ENCODE data around the gene CERS4.
"Not testable (repeated sequence)": the region's sequence is repeated elsewhere in the genome, so short reads cannot be mapped to it uniquely, and the experiment has no call there.

The CERS4 gene

GRCh38 chr19:8212212-8212611 lies 3.0 kb downstream of the CERS4 start:
- no peaks in the 10 kb centered on the region for H3K27me3 ChIP-seq (ENCODE audit: control insufficient read depth, insufficient read depth, low read length)
- peaks cover 39% of the 10 kb centered on the region for H3K36me3 ChIP-seq (ENCODE audit: control insufficient read depth, insufficient read depth, low read length)
- no peak overlapping the region; the same call in 1 of the 2 replicates for H3K4me3 ChIP-seq (ENCODE audit: low read depth, low read length)
- H3K4me1 ChIP-seq (ENCODE audit: control insufficient read depth, insufficient read depth, low read length), result peaks cover 26% of the 10 kb centered on the region
- no peak overlapping the region for H3K27ac ChIP-seq (ENCODE audit: low read depth, low read length)
- no peak overlapping the region for H3K9ac ChIP-seq (ENCODE audit: low read length)
- H3K9me3 ChIP-seq (ENCODE audit: control insufficient read depth, insufficient read depth, low read depth, low read length), result no peaks in the 10 kb centered on the region

GRCh38 chr19:8212916-8213315 lies 3.7 kb downstream of the CERS4 start:
- H3K9ac ChIP-seq (ENCODE audit: low read length), result no peak overlapping the region
- no peak overlapping the region for H3K27ac ChIP-seq (ENCODE audit: low read depth, low read length)
- H3K27me3 ChIP-seq (ENCODE audit: control insufficient read depth, insufficient read depth, low read length), result no peaks in the 10 kb centered on the region
- peaks cover 39% of the 10 kb centered on the region for H3K36me3 ChIP-seq (ENCODE audit: control insufficient read depth, insufficient read depth, low read length)
- no peak overlapping the region for H3K4me3 ChIP-seq (ENCODE audit: low read depth, low read length)
- no peaks in the 10 kb centered on the region for H3K9me3 ChIP-seq (ENCODE audit: control insufficient read depth, insufficient read depth, low read depth, low read length)
- H3K4me1 ChIP-seq (ENCODE audit: control insufficient read depth, insufficient read depth, low read length), result peaks cover 25% of the 10 kb centered on the region

- Histone ChIP-seq H3K27me3 (ENCODE audit: control insufficient read depth, insufficient read depth, low read length) (no peaks in the 10 kb centered on the region), H3K9me3 (ENCODE audit: control insufficient read depth, insufficient read depth, low read depth, low read length) (no peaks in the 10 kb centered on the region), H3K9ac (ENCODE audit: low read length) (no peak overlapping the region), H3K27ac (ENCODE audit: low read depth, low read length) (no peak overlapping the region), H3K4me3 (ENCODE audit: low read depth, low read length) (no peak overlapping the region), H3K4me1 (ENCODE audit: control insufficient read depth, insufficient read depth, low read length) (peaks cover 18% of the 10 kb centered on the region), H3K36me3 (ENCODE audit: control insufficient read depth, insufficient read depth, low read length) (peaks cover 47% of the 10 kb centered on the region)
These were observed 4.9 kb downstream of the CERS4 start for GRCh38 chr19:8213827-8214672.

GRCh38 chr19:8214802-8215201 lies 5.6 kb downstream of the CERS4 start:
- H3K27me3 ChIP-seq (ENCODE audit: control insufficient read depth, insufficient read depth, low read length), result no peaks in the 10 kb centered on the region
- H3K27ac ChIP-seq (ENCODE audit: low read depth, low read length), result no peak overlapping the region
- no peak overlapping the region for H3K9ac ChIP-seq (ENCODE audit: low read length)
- no peaks in the 10 kb centered on the region for H3K9me3 ChIP-seq (ENCODE audit: control insufficient read depth, insufficient read depth, low read depth, low read length)
- H3K4me3 ChIP-seq (ENCODE audit: low read depth, low read length), result no peak overlapping the region
- H3K36me3 ChIP-seq (ENCODE audit: control insufficient read depth, insufficient read depth, low read length), result peaks cover 47% of the 10 kb centered on the region
- peaks cover 18% of the 10 kb centered on the region for H3K4me1 ChIP-seq (ENCODE audit: control insufficient read depth, insufficient read depth, low read length)

GRCh38 chr19:8215783-8216182 lies 6.6 kb downstream of the CERS4 start:
- H3K27me3 ChIP-seq (ENCODE audit: control insufficient read depth, insufficient read depth, low read length), result no peaks in the 10 kb centered on the region
- H3K36me3 ChIP-seq (ENCODE audit: control insufficient read depth, insufficient read depth, low read length), result peaks cover 47% of the 10 kb centered on the region
- no peak overlapping the region for H3K4me3 ChIP-seq (ENCODE audit: low read depth, low read length)
- no peaks in the 10 kb centered on the region for H3K9me3 ChIP-seq (ENCODE audit: control insufficient read depth, insufficient read depth, low read depth, low read length)
- H3K4me1 ChIP-seq (ENCODE audit: control insufficient read depth, insufficient read depth, low read length), result peaks cover 17% of the 10 kb centered on the region
- H3K9ac ChIP-seq (ENCODE audit: low read length), result no peak overlapping the region
- no peak overlapping the region for H3K27ac ChIP-seq (ENCODE audit: low read depth, low read length)

GRCh38 chr19:8216357-8216756 lies 7.2 kb downstream of the CERS4 start:
- H3K4me1 ChIP-seq (ENCODE audit: control insufficient read depth, insufficient read depth, low read length), result peaks cover 11% of the 10 kb centered on the region
- H3K9me3 ChIP-seq (ENCODE audit: control insufficient read depth, insufficient read depth, low read depth, low read length), result no peaks in the 10 kb centered on the region
- H3K4me3 ChIP-seq (ENCODE audit: low read depth, low read length), result no peak overlapping the region
- no peaks in the 10 kb centered on the region for H3K27me3 ChIP-seq (ENCODE audit: control insufficient read depth, insufficient read depth, low read length)
- no peak overlapping the region for H3K9ac ChIP-seq (ENCODE audit: low read length)
- H3K27ac ChIP-seq (ENCODE audit: low read depth, low read length), result no peak overlapping the region
- H3K36me3 ChIP-seq (ENCODE audit: control insufficient read depth, insufficient read depth, low read length), result peaks cover 42% of the 10 kb centered on the region

GRCh38 chr19:8218127-8218526 lies 9.0 kb downstream of the CERS4 start:
- not testable (repeated sequence) for H3K4me1 ChIP-seq (ENCODE audit: control insufficient read depth, insufficient read depth, low read length); H3K9me3 ChIP-seq (ENCODE audit: control insufficient read depth, insufficient read depth, low read depth, low read length); H3K27ac ChIP-seq (ENCODE audit: low read depth, low read length); H3K4me3 ChIP-seq (ENCODE audit: low read depth, low read length); H3K27me3 ChIP-seq (ENCODE audit: control insufficient read depth, insufficient read depth, low read length); H3K9ac ChIP-seq (ENCODE audit: low read length)
- peaks cover 32% of the 10 kb centered on the region for H3K36me3 ChIP-seq (ENCODE audit: control insufficient read depth, insufficient read depth, low read length)

- peaks cover 6% of the 10 kb centered on the region for H3K4me1 ChIP-seq (ENCODE audit: control insufficient read depth, insufficient read depth, low read length)
- no peak overlapping the region for H3K4me3 ChIP-seq (ENCODE audit: low read depth, low read length)
- H3K9ac ChIP-seq (ENCODE audit: low read length), result no peak overlapping the region
- H3K36me3 ChIP-seq (ENCODE audit: control insufficient read depth, insufficient read depth, low read length), result peaks cover 18% of the 10 kb centered on the region
- H3K27ac ChIP-seq (ENCODE audit: low read depth, low read length), result no peak overlapping the region
- no peaks in the 10 kb centered on the region for H3K9me3 ChIP-seq (ENCODE audit: control insufficient read depth, insufficient read depth, low read depth, low read length)
- no peaks in the 10 kb centered on the region for H3K27me3 ChIP-seq (ENCODE audit: control insufficient read depth, insufficient read depth, low read length)
These were observed 11.3 kb downstream of the CERS4 start for GRCh38 chr19:8220481-8220880.

GRCh38 chr19:8221161-8221560 lies 12.0 kb downstream of the CERS4 start:
- H3K27ac ChIP-seq (ENCODE audit: low read depth, low read length), result no peak overlapping the region
- no peak overlapping the region for H3K9ac ChIP-seq (ENCODE audit: low read length)
- no peaks in the 10 kb centered on the region for H3K9me3 ChIP-seq (ENCODE audit: control insufficient read depth, insufficient read depth, low read depth, low read length)
- peaks cover 18% of the 10 kb centered on the region for H3K36me3 ChIP-seq (ENCODE audit: control insufficient read depth, insufficient read depth, low read length)
- H3K4me1 ChIP-seq (ENCODE audit: control insufficient read depth, insufficient read depth, low read length), result peaks cover 6% of the 10 kb centered on the region
- H3K27me3 ChIP-seq (ENCODE audit: control insufficient read depth, insufficient read depth, low read length), result no peaks in the 10 kb centered on the region
- H3K4me3 ChIP-seq (ENCODE audit: low read depth, low read length), result no peak overlapping the region

- peaks cover 20% of the 10 kb centered on the region for H3K36me3 ChIP-seq (ENCODE audit: control insufficient read depth, insufficient read depth, low read length)
- not testable (repeated sequence) for H3K27ac ChIP-seq (ENCODE audit: low read depth, low read length); H3K9ac ChIP-seq (ENCODE audit: low read length); H3K4me1 ChIP-seq (ENCODE audit: control insufficient read depth, insufficient read depth, low read length); H3K9me3 ChIP-seq (ENCODE audit: control insufficient read depth, insufficient read depth, low read depth, low read length); H3K27me3 ChIP-seq (ENCODE audit: control insufficient read depth, insufficient read depth, low read length); H3K4me3 ChIP-seq (ENCODE audit: low read depth, low read length)
These were observed 14.3 kb downstream of the CERS4 start for GRCh38 chr19:8223442-8223841.

- no peaks in the 10 kb centered on the region for H3K27me3 ChIP-seq (ENCODE audit: control insufficient read depth, insufficient read depth, low read length)
- H3K4me1 ChIP-seq (ENCODE audit: control insufficient read depth, insufficient read depth, low read length), result peaks cover 6% of the 10 kb centered on the region
- no peaks in the 10 kb centered on the region for H3K9me3 ChIP-seq (ENCODE audit: control insufficient read depth, insufficient read depth, low read depth, low read length)
- H3K9ac ChIP-seq (ENCODE audit: low read length), result no peak overlapping the region
- H3K36me3 ChIP-seq (ENCODE audit: control insufficient read depth, insufficient read depth, low read length), result peaks cover 21% of the 10 kb centered on the region
- H3K27ac ChIP-seq (ENCODE audit: low read depth, low read length), result no peak overlapping the region
- no peak overlapping the region for H3K4me3 ChIP-seq (ENCODE audit: low read depth, low read length)
These were observed 15.4 kb downstream of the CERS4 start for GRCh38 chr19:8224394-8225145.
